GM18861 (cell line): ENCODE data around the gene DDX41.
"Not testable (repeated sequence)": the region's sequence is repeated elsewhere in the genome, so short reads cannot be mapped to it uniquely, and the experiment has no call there.

Experiments used
- ATAC-seq: cut with Tn5 transposase; IDR thresholded peaks from one replicate; pipeline ENCODE4 v1.9.1; 2021; ENCODE audit not compliant: unreplicated experiment

DDX41 gene

DNA sequence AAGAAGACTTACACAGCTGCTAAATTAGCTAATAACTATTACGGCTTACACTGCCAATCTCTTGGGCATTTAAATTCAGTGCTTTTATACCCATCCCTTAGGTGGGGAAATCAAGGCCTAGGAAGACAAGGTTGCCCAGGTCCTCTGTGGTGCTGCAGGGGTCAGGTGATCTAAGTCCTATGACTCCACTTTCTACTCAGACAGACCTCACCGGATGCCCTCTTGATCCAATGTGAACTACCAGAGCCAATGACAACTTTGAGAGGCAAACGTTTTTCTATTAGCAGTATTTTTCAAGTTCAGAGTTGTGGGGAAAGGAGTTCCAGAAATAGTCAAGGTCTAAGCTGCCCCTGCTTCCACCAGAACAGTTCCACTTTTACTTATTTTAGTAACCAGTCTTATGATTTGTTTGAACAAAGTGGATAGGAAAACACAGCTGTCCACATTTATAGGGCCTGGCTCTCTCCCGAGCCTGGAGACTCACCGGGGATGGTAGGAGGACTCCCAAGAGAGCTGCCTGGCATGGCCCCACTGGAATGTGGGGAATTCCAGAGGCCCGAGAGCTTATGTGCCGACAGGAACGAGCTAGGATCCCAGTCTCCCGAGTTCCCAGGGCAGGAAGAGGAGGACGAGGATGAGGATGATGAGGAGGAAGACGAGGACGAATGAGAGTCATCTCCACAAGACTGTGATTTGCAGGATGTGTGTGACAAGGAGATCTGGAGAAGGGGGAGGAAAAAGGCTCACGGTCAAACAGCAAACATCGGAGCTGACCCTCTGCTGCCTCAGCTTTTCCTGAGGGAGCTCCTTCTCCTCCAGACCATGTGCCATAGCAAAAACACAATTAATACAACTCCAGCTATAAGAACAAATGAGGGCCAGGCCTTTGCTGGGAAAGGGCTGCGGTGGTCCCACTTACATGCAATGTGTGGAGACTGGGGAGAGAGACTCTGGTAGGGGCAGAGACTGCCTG, 20.9 kb upstream of the DDX41 start:
- ATAC-seq, result no peak

DNA sequence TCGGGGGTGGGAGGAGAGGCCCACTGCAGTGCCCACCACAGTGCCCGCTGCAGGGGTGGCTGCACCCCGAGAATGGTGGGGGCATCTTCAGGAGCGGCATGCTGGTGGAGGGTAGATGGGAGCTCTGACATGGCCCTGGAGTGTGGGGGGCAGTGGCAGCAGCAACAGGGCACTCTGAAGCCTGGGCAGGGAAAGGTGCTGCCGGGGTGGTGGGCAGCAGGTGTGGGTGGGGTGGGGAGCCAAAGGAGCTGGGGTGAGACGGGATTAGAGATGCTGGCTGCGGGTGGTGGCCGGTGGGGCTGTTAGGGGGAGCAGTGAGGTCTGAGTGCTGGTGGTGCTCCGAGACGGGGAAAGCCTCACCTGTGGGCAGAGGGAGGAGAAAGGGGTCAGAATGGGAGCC, 19.6 kb upstream of the DDX41 start:
- no peak for ATAC-seq

DNA sequence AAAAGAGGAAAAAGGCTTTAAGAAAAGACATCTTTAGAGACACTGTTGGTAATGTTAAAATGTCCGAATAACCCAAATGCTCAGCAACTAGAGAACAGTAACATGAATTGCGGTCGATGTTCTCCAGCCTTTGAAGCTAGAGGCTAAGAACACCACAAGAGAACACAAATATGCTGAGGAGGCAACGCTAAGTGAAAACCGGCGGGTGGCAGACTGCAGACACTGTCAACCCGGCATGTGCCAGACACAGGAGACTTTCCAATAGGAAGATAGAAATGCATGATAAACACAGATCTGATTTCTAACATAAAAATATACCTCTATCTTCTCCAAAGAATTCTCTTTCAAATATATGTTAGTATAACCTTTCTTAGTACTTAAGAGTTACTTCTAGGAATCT, 18.4 kb upstream of the DDX41 start:
- no peak for ATAC-seq

DNA sequence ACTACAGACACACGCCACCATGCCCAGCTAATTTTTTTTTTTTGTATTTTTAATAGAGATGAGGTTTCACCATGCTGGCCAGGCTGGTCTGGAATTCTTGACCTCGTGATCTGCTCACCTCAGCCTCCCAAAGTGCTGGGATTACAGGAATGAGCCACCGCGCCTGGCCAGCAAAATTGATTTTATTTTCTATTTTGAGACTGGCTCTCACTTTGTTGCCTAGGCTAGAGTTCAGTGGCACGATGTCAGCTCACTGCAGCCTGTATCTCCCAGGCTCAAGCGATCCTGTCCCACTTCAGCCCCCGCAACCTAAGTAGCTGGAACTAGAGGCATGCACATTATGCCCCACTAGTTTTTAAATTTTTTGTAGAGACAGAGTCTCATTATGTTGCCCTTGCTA, 17.7 kb upstream of the DDX41 start:
- not testable (repeated sequence) for ATAC-seq

DNA sequence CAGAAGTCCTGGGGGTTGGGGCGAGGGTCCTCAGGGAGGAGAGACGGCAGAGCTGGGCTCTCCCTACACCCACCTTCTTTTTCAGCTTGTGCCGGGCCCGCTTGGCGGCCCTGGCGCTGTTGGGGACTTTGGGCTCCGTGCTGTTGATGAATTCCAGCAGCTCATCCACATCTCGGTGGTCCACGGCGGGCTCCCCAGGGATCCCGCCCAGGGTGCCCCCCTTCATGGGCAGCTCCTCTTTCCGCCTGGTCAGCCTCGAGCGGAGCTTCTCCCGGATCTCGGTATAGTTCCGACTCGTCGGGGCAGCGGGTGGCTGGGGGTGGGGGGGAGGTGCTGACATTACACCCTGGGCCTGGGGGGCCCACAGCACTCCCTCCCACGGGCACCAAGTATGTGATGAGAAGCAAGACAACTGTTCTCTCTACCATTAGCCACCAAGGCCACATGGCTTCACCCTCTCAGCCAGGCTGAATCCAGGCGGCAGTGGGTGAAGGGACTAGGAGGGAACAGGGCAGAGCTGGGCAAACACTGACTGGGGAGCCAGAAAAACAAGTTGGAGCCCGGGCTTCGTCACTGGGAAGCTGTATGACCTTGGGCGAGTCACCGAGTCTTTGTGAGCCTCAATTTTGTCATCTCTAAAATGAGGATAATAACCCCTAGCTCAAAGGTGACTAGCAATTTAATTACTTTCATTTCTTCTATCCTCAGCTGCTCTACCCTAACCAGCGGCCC, 14.6 kb upstream of the DDX41 start:
- ATAC-seq, result no peak

DNA sequence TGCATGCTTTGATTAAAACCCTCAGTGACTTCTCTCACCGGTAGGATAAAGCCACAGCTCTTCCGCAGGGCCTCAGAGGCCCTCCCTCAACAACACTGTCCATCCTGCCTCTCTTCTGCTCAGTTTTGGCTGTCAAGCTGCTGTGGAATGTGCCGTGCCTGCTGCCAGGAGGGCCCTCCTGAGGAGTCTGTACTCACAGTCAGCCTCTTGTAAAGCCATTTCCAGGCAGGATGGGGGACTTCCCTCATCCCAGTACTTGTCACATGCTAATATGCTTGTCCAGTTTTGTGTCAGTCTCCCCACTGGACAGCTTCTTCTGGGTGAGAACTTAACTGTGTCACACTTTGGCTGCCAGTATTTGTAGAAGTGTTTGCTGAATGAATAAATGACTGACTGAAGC, 13.9 kb upstream of the DDX41 start:
- ATAC-seq, result no peak

DNA sequence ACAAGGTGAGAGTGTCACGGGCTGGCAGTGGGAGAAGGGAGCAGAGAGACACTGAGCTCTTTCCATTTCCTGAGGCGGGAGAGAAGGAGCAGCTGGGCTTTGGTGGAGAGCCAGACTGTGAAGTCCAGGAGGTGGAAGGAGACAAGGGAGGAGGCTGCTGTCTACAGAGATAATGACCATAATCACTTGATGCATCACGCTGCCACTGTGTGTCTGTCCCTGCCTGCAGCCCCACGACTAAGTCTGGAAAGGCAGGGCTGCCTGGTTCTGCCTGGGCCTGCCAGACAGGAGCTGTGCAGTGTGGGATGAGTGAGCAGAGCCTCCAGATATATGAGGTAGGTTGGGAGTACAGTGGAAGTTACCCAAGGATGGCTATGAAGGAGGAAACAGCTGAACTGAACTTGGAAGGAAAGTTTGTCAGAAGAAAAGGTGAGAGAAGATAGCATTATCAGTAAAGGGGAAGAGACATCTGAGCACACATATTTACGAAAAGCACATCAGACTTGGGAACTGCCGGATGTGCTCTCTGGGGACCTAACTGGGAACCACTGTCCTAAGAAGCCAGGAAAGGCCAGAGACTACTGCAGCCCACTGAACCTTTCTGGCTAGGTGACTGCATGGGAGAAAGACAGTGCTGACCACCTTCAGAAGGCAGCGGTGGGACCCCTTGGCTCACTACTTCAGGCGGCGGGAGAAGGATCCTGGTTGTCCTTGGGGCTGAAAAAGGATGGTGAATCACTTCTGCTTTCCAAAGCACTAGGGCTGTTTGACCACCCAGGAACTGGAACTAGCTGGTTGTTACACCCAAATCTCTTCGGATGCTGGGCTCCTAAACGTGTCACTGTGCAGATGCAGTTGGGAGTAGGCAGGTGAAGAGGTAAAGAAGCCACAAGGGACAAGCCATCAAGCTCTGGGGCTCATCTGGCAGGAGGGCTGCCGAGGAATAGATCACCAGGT, 12.8 kb upstream of the DDX41 start:
- no peak for ATAC-seq

DNA sequence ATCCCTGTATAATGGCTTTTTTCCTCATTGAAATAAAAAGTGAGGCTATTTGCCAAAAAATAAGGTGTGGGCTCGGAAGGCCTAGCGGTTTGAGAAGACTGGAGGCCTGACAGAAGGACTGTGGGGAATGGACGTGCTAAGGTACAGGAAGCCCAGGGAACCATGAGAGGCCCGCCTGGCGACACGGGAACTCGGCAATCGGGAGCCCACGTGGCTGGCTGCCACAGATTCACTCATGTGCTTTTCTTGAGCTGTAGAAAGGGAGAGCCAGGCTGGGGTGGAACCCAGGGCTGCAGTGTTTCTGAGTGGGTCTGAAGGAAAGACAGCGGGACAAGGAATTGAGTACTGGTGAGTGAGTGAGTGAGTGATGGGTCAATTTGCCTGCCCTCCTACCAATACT, 11.9 kb upstream of the DDX41 start:
- no peak for ATAC-seq

DNA sequence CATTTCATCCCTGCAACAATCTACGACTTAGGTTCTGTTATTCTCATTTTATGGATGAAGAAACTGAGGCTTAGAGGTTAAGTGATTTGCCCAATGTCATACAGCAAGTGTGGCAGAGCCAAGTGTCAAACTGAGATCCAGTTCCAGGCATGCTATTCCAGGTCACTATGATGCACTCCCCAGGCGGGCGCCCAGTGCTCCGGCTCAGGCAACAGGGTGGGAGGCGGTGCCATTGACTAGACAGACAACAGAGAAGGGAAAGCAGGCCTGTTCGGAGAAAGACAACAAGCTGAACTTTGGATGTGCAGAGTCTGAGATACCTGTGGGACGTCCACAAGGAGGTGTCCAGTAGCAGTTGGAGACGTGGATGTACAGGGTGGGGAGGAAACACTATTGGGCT, 10.8 kb upstream of the DDX41 start:
- no peak for ATAC-seq

DNA sequence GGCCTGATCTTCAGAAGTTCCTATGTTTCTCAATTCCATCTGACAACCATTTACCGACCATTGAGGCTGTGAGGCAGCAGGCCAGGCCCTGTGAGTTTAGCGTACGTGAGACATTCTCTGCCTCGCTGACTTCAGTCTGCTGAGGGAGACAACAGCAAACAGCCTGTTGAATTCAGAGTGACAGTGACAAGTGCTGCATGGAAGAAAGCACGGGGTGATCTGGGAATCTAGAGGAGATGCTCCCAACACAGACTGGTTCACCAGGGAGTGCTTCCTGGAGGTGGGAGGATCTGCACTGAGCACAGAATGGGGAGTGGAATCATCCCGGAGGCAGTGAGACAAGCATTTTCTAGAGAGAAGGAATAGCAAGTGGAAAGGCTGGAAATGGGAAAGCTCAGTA, 10.0 kb upstream of the DDX41 start:
- no peak for ATAC-seq

DNA sequence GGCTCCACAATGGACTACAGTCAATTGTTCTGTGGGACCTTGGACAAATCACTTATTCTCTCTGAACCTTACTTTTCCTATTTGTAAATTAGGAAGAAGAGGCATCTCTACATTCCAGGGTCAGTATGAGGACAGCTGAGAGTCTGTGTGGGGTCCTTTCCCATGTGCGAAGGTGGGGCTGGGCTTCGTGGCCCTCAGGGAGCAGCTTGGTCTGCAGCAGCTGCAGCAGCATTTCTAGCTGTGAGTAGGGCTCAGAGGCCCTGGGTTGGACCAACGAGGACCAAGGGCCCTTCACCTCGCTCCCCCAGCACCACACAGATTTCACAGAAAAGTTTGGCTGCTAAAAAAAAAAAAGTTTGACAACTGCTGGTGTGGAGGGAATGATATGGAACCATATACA, 9.4 kb upstream of the DDX41 start:
- no peak for ATAC-seq

DNA sequence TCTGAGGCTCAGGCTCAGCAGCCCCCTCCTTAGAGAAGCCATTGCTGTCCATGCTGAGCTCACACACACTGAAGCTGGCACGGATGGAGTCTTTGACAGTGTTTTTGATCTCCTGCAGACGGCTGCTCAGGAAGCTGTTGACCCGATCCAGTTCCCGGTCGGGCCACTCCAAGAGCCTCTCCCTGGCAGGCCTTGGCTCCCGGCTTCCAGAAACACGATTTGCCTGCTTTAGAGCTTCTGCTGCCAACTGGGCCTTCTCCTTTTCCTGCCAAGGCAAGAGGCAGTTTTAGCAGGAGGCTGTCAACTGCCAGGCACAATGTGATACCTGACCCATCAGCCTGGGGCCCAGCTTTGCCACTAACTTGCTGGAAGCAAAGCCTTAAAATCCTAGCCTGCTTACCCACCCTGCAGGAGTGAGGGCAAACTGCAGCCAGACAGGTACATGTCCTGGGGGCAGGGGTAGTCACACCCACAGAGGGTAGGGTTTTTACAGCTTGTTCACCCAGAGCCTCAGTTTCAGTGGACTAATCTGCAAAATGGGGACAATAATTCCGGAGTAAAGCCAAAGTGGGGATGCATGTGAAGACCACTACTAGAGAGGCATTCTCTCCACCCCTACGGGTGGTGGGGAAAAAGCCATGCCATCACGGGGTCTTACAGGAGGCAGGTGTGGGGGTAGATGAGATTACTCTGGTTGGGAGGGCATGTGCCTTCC, 8.3 kb upstream of the DDX41 start:
- no peak for ATAC-seq

DNA sequence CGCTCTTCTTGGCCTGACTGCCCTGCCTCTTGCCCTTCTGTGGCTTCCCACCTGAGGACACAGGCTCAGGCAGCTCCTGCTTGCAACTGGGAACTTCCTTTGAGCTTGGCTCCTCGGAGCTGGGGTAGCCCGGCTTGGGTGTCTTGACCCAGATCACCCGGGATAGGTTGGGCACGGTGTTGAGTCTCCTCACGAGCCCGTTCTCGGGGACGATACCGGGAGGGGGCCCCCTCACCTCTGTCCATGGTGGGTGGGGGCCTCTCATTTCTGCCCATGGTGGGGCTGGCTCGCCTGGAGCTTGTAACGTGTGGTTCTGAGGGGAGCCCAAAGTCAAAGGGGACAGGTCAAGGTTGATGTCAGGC, 7.8 kb upstream of the DDX41 start:
- no peak for ATAC-seq

DNA sequence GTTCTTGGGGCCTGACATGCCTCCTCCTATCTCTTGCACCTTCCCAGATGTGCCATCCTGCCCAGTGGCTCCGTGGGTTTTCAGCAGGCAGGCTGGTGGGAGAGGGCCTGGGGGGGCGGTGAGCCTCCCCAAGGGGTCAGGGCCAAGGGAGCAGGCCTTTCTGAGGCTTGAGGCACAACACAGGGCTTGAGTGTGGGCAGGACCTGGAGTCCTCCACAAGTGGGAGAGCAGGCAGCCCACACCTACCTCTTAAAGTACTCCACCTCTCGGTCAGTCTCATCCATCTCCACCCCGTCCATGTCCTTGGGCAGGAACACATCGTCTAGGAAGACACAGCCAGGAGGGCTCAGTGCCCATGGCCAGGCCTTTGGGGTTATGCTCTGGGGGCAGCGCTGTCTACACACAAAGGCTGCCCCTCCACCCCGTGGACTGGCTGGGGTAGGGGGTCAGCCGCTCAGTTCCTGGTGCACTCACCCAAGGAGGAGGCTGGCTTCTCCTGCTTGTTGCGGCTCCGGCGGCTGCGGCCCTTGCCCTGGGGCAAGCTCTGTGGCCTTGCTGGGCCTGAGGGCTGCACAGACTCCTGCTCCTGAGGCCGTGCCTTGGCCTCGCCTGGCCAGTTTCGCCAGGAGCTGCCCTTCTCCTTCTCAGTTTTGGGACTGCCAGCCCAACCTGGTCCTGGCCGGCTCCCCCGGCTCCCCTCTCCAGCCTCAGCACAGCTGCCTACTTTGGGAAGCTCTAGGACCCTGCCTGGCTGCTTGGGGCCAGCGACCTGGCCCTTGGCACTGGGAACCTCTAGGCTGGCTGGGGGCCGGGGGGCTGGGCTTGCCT, 7.2 kb upstream of the DDX41 start:
- ATAC-seq, result no peak

DNA sequence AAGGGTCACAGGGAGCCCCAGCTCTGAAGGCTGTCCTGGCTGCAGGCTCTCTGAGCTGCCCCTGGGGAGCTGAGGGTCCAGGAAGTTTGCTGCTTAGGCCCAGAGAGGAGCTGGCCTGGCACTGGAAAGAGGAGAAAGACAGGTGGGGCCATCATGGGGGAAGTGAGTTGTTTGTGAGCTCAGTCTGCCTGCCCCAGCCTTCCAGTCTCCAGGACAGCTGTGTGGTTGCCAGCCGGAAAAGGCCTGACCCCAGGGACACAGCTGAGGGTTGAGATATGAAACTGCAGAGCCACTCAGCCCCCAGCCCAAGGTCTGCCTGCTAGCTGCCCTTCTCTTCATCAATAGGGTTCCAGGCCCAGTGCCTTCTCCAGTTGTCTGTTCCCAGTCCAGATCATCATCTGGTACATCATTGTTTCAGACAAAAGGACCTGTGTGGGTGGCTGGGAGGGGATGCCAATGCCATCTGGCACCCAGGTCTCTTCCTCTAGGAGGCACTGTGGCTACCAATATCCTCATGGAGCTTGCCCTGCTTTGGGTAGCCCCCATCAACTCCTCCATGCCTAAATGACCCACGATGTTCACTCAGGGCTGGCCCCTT, 4.3 kb upstream of the DDX41 start:
- no peak for ATAC-seq

DNA sequence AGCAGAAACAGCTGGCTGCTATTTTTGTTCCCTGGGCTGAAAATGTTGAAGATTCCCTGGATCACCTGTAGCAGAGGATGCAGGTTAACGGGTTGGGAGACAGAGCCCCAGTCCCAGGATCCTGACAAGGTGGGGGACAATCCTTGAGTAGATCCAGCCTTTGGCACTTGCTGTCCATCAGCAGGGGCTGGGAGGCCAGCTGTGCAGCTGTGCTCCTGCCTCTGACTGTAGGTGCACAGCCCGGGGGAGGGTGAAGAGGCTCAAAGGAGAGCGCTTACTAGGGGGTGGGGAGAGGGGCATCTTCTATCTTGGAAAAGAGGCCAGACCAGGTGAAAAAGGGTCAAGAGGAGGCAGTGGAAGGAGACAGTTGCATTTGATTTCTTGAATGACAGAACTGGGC, 3.5 kb upstream of the DDX41 start:
- ATAC-seq, result no peak

DNA sequence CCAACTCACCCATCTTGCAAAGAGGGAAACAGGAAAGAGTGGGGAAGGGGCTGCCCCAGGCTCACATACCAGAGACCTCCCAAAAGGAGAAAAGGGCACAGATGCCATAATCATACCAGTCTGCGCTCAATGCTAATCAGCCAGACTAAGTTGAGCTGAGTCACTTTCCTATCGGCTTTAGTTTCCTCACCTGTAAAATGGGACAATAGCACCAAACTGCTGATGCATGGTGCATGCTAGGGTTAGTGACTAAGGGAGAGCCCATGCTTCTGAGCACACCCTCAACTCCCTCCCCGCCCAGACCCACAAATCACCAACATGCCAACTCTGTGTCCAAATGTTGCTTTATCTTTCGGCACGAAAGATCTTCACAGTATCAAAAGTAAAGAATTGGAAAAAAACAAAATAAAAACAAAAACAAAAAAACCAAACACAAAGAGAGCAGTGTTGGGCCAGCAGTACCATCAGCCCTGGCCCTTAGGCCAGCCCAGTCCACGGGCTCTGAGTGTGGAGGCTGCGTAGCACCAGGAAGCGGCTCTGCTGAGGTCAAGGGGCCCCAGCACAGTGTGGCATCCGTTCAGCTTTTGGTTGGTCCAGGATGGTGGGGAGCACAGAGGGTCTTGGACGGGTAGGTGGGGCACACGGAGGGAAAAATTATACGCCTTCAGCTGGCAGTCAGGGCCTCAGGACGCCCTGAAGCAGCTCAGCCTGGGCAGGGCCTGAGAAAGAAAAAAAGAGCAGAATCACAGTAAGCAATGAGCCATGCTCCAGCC, 2.9 kb upstream of the DDX41 start:
- ATAC-seq, result no peak

DNA sequence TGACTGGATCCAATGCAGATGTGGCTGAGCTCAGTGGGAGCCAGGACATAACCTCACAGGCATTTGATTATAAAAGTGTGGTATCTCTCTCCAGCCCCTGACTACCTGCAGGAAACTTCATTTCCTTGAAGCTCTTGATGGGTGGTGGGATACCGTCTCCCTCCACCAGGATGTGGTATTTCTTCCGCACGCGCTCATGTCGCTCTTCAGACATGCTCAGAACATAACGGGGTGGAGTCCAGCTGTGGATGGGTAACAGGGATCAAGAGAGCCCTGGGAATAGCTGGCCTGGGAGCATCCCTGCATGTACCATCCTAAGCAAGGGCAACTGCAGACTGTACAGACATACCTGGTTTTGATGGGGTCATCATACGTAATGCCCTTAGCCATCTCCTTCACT, 1.2 kb downstream of the DDX41 start:
- no peak for ATAC-seq

DNA sequence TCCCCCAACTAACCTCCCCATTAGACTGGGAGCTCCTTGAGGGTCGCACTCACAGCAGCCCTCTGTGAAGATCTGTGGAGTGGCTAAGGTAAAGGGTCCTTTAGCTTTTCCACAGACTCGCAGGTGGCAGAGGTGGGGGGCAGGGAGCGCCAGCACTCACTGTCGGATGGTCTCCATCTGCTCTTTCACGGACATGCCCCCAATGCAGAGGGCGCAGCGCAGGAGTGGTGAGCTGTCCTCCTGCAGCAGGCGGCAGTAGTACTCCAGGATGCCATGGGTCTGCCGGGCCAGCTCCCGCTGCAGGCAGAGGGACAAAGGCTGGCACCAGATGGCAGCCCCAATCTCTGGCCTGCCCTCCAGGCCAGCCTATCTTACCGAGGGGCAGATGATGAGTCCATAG, 2.2 kb downstream of the DDX41 start:
- no peak for ATAC-seq
